AG04449 (cell line): Measurements from ENCODE around the gene ZNF516.
A peak's percentile ranks its signal among the peaks of the same experiment; 100 is the strongest.
"Not testable (repeated sequence)": the region's sequence is repeated elsewhere in the genome, so short reads cannot be mapped to it uniquely, and the experiment has no call there.

ENCODE experiments used
- CTCF ChIA-PET: fragments of 350-600 bp; formaldehyde crosslinking; extraction: SDS; loops from one replicate; lab custom pipeline; 2021; ENCODE audit warnings: antibody characterized with exemption; lab: Yijun Ruan, JAX
- POLR2A ChIA-PET: fragments of 400-600, 350-600 bp; formaldehyde crosslinking; extraction: SDS; loops from one replicate; lab custom pipeline; 2020; ENCODE audit warnings: antibody characterized with exemption, inconsistent platforms; lab: Yijun Ruan, JAX
- DNase-seq: peaks from one replicate; pipeline ENCODE4 v3.0.0-alpha.2; 2010; ENCODE audit warnings: low read depth, low spot score
- H3K4me3 ChIP-seq: 2 replicates; pipeline ENCODE4 v1.5.1; 2011; ENCODE audit warnings: low read depth, mild to moderate bottlenecking, control low read depth, low read length
- CTCF ChIP-seq: IDR thresholded peaks from one replicate; pipeline ENCODE4 v1.5.1; 2011; ENCODE audit warnings: mild to moderate bottlenecking, moderate library complexity, low read length, control low read depth, inconsistent platforms; ENCODE audit not compliant: insufficient read depth; ENCODE audit errors: missing control alignments

ZNF516 gene

GRCh38 chr18:76495006-76495370 is at the start of gene ZNF516:
ZNF516 (minus strand) TSS chr18:76495242; CDS start chr18:76443054, 52,188 bp downstream.
- TF ChIP-seq CTCF: no peak
- peak within 1 kb of the TSS; percentile 78 for H3K4me3 ChIP-seq
- CTCF ChIA-PET: interaction anchor here (1.8 kb wide), 1 partner anchor 96 kb away, joined by 5 read pairs; no protein-coding TSS in a partner anchor
- DNase-seq: no peak
- POLR2A ChIA-PET: no interaction called here

GRCh38 chr18:76538846-76539245 is 43.8 kb upstream of the ZNF516 start:
- ChIA-PET POLR2A (no interaction called here), CTCF (interaction anchor here (1.1 kb wide), 1 partner anchor 10 kb away, joined by 3 read pairs; no protein-coding TSS in a partner anchor)
- no peak for TF ChIP-seq CTCF
- DNase-seq: no peak
- no peak overlapping the region for H3K4me3 ChIP-seq

- TF ChIP-seq CTCF: no peak
- no peak for DNase-seq
- no peak overlapping the region for H3K4me3 ChIP-seq
- CTCF ChIA-PET: interaction anchor here (0.6 to 1.1 kb wide), 2 partner anchors 9 to 13 kb away, joined by 3 read pairs; no protein-coding TSS in a partner anchor
- POLR2A ChIA-PET: no interaction called here
Observed at GRCh38 chr18:76537621-76538020, 42.6 kb upstream of the ZNF516 start.

GRCh38 chr18:76536593-76536992 is 41.6 kb upstream of the ZNF516 start:
- CTCF ChIA-PET, DNase-seq, POLR2A ChIA-PET, H3K4me3 ChIP-seq: not testable (repeated sequence)

- POLR2A ChIA-PET: no interaction called here
- no peak overlapping the region for H3K4me3 ChIP-seq
- DNase-seq: no peak
- no peak for TF ChIP-seq CTCF
- CTCF ChIA-PET: no interaction called here
Observed at GRCh38 chr18:76532875-76533274, 37.8 kb upstream of the ZNF516 start.

- DNase-seq: no peak
- POLR2A ChIA-PET: no interaction called here
- TF ChIP-seq CTCF: no peak
- CTCF ChIA-PET: no interaction called here
- no peak overlapping the region for H3K4me3 ChIP-seq
Observed at GRCh38 chr18:76530846-76531245, 35.8 kb upstream of the ZNF516 start.

- POLR2A ChIA-PET: no interaction called here
- no peak for TF ChIP-seq CTCF
- CTCF ChIA-PET: no interaction called here
- H3K4me3 ChIP-seq: no peak overlapping the region
- DNase-seq: no peak
Observed at GRCh38 chr18:76530391-76530790, 35.3 kb upstream of the ZNF516 start.
